HG02884 (cell line): ENCODE results near the gene SEC31A.

Experiments used
- ATAC-seq: cut with Tn5 transposase; IDR thresholded peaks from one replicate; pipeline ENCODE4 v1.9.1; 2021; ENCODE audit warnings: mild to moderate bottlenecking, moderate library complexity; ENCODE audit not compliant: unreplicated experiment

The SEC31A gene

GRCh38 chr4:82797040-82797404, 93.9 kb downstream of the SEC31A start:
- ATAC-seq, result no peak

DNA sequence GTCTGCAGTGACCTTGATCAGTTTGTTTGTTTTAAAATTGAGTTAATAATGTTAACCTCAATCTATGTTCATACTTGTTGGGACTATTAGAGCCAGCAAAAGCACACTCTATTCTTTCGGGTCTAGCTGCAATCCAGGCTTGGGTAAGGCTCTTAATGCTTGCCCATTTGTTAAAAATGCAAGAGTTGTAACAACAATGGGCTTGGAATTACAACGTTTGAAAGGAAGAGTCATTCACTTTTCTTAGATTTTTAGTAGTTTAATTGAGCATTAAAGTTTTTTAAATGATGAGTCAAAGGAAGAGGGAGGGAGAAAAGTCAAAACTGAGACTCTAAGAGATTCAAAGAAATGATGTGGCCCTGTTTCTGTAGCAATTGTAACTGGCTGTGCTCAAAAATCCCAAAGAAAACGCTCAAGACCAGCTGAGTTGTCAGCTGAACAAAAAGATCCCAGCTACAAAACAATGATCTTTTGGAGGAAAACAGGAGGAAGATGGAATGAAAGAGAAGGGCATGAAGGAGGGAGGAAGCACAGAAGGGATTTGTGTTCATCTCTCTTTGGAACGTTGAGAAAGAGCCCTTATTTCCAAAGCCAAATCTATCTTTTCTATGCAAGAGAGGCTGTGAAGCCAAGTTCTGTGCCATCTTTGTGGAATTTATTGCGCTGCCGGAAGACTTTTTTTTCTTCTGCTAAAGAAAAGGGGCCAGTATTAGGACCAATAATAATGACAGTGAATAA, 97.9 kb downstream of the SEC31A start:
- no peak for ATAC-seq

GRCh38 chr4:82791179-82791578, 99.8 kb downstream of the SEC31A start:
- ATAC-seq, result no peak

GRCh38 chr4:82790060-82790660, 100.8 kb downstream of the SEC31A start:
- no peak for ATAC-seq

- ATAC-seq, result no peak
Observed at GRCh38 chr4:82789025-82789776, 101.8 kb downstream of the SEC31A start.

GRCh38 chr4:82787342-82787741, 103.6 kb downstream of the SEC31A start:
- no peak for ATAC-seq

DNA sequence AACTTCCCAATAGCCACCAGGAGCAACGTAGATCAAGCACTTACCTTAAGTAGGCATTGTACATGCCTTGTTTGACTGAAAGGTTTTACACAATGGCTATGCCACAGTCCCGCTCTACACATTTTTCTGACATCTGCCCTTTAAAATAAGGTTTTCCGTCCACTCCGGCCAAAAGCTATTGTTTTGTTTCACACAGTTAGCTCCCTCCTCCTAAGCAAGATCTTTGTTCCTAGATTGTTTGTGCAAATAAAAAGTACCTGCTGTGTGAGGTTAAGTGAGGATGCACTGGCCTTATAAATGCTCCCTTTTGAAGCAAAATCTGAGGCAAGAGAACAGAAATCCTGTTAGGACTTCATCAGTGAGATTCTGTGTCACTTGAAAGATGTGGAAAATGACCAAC, 104.1 kb downstream of the SEC31A start:
- no peak for ATAC-seq

GRCh38 chr4:82785611-82786400, 105.1 kb downstream of the SEC31A start:
- ATAC-seq, result no peak

- ATAC-seq, result no peak
Observed at GRCh38 chr4:82784681-82785610, 106.0 kb downstream of the SEC31A start.

DNA sequence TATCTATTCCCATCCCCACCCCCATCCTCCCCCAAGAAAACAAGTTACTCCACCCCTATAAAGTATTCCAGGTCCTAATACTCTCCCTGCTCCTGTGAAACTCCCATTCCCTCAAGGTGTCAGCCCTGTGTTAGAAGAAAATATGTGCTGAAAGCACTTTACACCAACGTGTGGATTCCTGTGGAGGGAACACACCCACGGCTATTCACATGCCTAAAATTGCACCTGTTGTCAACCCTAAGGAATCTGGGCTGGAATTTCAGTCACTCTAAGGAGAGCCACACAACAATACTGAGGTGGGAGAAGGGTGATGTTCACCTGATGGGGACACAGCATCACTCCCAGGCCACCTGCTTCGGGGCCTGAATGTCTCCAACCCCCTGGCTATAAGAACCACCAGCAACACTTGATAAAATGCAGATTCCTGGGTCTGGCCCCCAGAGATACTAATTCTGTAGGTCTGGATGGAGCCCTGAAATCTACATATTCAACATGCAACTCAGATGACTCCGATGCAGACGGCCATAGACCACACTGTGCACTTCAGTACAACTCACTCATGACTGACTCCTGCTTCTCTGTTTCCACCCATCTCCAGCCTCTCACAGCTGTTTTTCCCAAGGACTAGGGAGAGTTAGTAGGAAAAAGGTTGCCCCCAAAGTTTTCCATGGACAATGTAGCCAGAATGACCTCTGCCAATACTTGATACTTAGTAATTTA, 108.2 kb downstream of the SEC31A start:
- ATAC-seq, result no peak

DNA sequence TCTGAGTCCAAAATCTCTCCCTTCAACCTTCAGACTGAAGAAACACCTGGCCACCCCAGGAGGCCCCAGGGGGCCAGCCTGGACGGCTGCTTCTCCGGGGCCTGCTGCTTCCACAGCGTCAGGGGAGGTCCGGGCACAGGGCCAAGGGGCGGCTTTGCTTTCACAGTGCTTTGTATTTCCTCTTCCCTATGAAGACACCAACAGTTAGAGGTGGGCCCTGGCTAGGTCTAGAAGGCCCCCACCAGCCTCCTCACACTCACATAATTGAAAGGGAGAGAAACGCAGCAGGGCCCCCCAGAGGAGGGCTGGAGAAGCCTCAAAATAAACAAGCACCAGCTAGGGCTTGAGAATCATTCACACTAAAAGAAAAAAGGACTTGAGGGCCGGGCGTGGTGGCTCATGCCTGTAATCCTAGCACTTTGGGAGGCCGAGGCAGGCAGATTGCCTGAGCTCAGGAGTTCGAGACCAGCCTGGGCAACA, 110.2 kb downstream of the SEC31A start:
- no peak for ATAC-seq

DNA sequence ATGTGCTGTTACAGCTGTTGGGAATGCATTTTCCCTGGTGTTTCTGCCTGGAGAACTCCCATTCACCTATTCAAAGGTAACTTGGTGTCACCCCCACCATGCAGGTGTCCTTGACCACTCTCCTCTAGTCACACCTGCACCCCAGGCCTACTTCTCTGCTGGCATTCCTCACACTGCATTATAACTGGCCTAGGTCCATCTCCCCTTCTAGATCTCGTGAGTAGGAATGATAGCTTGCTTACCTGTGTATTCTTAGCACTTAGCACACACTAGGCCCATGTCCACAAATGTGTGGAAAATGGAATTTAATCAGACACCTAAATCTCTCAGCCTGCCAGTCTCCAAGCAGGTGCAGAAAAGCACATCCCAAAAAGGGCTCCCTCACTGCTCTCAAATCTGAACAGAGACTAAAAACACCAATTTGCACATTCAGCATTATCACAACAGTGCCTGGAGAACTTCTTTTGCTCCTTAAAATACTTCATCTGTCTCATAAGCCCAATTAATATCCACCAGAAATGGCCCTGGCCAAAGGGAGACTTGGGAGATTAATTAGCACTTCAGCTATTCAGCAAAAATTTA, 110.7 kb downstream of the SEC31A start:
- no peak for ATAC-seq

DNA sequence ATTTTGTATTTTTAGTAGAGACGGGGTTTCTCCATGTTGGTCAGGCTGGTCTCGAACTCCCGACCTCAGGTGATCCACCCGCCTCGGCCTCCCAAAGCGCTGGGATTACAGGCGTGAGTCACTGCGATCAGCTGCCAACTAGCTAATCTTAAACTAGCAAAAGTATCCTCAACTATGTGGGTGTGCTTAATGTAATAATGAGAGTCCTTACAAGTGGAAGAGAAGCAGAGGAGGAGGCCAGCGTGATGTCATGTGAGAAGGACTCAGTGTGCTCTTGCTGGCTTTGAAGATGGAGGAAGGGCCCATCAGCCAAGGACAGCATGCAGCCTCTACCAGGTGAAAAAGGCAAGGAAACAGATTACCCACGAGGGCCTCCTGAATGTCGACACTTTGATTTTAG, 111.9 kb downstream of the SEC31A start:
- no peak for ATAC-seq

GRCh38 chr4:82777857-82778525, 113.0 kb downstream of the SEC31A start:
- no peak for ATAC-seq

GRCh38 chr4:82776925-82777542, 113.9 kb downstream of the SEC31A start:
- ATAC-seq, result no peak

- ATAC-seq, result no peak
Observed at GRCh38 chr4:82775243-82775642, 115.7 kb downstream of the SEC31A start.

- no peak for ATAC-seq
Observed at GRCh38 chr4:82774711-82775171, 116.2 kb downstream of the SEC31A start.

- ATAC-seq, result no peak
Observed at GRCh38 chr4:82773057-82773456, 117.9 kb downstream of the SEC31A start.
